GM18499 (cell line): ENCODE data around the gene PLEKHA5.
"Not testable (repeated sequence)": the region's sequence is repeated elsewhere in the genome, so short reads cannot be mapped to it uniquely, and the experiment has no call there.

ENCODE experiments used
- ATAC-seq: cut with Tn5 transposase; IDR thresholded peaks from one replicate; pipeline ENCODE4 v1.9.1; 2021; ENCODE audit warnings: moderate number of reproducible peaks; ENCODE audit not compliant: insufficient read depth, unreplicated experiment

PLEKHA5 gene

GRCh38 chr12:19161216-19161615 is 31.7 kb downstream of the PLEKHA5 start:
- no peak for ATAC-seq

- no peak for ATAC-seq
These were observed 35.9 kb downstream of the PLEKHA5 start for GRCh38 chr12:19165451-19165850.

GRCh38 chr12:19166387-19166786 is 36.9 kb downstream of the PLEKHA5 start:
- ATAC-seq = no peak

DNA sequence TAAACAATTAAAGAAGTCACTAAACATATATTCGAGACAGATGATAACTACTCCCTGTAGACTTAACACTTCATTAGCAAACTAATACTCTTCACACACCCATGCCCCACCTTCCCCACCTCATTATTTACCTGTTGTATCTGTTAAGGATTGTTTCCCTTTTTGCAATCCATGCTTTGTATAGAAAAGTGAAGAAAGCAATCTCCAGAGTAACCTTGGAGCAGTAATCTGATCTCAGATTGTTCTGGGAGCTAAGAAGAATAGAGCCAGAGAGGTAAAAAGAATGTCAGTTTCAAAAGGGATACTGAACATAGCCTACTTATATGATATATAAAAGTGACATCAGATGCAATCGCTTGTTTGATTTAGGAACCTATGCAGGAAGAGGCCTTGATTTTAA is 37.4 kb downstream of the PLEKHA5 start:
- no peak for ATAC-seq

DNA sequence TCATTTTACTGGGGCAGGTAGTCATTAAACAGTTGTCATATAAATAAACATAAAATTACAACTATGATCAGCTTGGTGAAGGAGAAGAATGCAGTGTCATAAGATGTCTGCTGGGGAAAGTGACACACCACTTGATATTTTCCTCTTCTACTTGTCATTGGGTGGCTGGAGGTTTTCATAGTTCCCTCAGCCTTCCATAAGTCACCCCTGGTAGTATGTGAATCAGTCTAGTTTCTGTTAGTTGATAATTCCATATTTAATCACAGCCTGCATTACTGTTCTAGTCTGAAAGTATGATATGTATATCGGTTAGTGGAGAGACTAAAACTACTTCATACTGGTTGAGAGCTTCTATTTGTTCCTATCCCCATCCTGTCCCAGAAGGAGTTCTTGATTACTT is 38.2 kb downstream of the PLEKHA5 start:
- ATAC-seq = no peak

GRCh38 chr12:19168644-19169043 is 39.1 kb downstream of the PLEKHA5 start:
- no peak for ATAC-seq

DNA sequence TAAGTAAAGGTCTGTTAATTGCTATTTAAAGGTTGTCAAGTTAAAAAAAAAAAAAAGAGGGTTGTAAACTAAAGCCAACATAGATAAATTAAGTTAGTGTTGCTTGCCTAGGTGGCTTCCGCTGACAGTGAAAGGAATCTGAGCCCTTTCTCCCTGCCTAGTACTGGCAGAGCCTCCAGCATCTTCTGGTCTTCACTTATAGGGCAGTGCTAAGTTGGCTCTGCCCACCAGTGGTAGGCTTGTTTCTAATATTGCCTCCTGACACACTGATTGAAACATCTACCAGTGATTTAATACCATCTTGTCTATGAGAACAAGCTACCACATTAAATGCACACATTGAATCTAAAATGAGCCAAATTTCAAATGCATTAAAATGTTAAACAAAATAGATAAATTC is 39.7 kb downstream of the PLEKHA5 start:
- no peak for ATAC-seq

DNA sequence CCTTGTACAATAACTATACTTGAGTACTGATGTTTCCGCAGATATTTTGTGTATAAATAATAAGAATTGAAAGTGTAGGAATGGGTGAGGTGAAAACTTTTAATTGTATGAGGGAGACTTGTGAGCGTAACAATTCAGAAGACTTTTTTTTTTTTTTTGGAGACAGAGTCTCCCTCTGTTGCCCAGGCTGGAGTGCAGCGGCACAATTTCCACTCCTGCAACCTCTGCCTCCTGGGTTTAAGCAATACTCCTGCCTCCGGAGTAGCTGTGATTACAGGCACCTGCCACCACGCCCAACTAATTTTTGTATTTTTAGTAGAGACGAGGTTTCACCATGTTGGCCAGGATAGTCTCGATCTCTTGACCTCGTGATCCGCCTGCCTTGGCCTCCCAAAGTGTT is 40.8 kb downstream of the PLEKHA5 start:
- not testable (repeated sequence) for ATAC-seq

DNA sequence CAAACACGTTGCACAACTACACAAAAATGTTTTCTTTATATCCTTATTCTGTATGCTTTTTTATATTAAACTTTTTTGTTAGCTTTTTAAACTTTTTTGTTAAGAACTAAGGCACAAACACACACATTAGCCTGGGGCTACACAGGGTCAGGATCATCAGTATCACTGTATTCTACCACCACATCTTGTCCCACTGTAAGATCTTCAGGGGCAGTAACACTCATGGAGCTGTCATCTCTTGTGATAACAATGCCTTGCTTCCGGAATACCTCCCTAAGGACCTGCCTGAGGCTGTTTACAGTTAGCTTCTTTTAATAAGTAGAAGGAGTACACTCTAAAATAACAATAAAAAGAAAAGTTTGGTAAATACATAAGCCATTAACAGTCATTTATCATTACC is 42.2 kb downstream of the PLEKHA5 start:
- no peak for ATAC-seq

GRCh38 chr12:19177754-19178153 is 48.2 kb downstream of the PLEKHA5 start:
- no peak for ATAC-seq

GRCh38 chr12:19179986-19180385 is 50.5 kb downstream of the PLEKHA5 start:
- ATAC-seq = no peak

GRCh38 chr12:19181666-19182426 is 52.3 kb downstream of the PLEKHA5 start:
- ATAC-seq = no peak

DNA sequence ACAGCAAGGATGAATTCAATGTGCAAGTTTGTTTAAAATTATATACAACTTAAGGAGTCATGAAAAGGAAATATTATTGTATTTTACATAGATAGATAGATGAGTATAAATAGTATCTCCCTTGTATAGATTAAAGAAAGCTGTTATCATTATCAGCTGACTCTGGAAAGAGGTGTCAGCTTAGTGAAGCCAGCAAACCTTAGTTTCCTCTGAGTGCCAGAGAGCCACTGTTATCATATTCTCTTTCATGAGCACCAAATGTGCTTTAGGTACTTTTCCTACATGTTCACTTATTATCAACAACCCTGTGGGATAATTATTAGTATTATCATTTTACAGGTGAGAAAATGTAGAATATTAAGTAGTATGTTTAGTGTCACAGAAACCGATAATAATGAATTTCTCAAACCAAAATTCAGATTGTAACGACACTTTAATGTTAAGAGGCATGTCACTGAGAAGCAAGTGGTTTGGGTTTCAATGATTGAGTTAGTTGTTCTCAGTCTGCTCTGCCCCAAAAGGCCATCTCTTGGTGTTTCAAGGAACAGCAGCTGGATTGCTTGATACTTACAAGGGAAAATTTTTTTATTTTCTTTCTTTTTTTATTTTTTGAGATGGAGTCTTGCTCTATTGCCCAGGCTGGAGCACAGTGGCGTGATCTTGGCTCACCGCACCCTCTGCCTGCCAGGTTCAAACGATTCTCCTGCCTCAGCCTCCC is 53.7 kb downstream of the PLEKHA5 start:
- no peak for ATAC-seq

DNA sequence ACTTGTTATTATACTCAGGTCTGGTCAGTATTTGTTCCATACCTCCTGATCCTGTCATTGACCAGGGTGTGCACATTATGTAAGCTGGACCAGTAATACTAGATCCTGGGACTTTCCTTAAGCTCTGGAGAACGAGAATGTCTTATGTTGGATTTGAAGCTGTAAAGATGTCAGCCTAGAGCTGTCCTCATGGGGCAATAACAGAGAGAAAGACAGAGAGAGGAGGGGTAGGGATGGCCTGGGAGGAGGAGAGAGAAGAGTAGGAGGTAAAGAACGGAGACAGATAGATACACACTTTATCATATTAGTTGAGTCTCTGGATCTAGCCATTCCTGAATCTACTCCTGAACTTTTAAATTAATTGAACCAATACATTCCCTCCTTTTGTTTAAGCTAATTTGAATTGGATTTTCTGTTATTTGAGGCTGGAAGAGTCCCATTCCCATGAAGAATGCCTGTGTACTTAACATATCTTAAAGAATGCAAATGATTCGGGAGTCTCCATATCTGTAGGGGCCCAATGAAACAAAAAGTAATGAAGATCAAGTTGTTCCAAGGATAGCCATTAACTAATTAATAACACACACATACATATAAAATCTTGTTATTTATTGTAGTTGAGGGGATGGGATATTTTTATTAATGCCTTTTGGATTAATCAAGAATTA is 55.9 kb downstream of the PLEKHA5 start:
- no peak for ATAC-seq

- ATAC-seq = no peak
These were observed 57.5 kb downstream of the PLEKHA5 start for GRCh38 chr12:19186722-19187661.

DNA sequence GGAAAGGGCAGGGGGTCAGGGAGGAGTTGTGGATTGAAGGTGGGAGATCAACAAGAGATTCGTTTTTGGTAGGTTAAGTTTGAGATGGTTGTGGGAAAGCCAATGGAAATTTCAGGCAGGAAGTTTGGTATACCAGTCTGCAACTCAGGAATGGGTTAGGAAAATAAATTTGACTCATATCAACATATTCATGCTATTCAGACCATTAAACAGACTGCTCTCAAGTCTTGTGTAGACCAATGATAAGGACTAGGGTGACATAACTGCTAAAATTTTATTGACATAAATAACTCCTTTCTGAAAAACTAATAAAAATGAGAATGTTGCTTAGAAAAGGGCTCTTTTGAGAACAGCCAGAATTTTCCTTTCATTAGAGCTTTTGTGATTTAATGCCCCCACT is 60.0 kb downstream of the PLEKHA5 start:
- no peak for ATAC-seq

DNA sequence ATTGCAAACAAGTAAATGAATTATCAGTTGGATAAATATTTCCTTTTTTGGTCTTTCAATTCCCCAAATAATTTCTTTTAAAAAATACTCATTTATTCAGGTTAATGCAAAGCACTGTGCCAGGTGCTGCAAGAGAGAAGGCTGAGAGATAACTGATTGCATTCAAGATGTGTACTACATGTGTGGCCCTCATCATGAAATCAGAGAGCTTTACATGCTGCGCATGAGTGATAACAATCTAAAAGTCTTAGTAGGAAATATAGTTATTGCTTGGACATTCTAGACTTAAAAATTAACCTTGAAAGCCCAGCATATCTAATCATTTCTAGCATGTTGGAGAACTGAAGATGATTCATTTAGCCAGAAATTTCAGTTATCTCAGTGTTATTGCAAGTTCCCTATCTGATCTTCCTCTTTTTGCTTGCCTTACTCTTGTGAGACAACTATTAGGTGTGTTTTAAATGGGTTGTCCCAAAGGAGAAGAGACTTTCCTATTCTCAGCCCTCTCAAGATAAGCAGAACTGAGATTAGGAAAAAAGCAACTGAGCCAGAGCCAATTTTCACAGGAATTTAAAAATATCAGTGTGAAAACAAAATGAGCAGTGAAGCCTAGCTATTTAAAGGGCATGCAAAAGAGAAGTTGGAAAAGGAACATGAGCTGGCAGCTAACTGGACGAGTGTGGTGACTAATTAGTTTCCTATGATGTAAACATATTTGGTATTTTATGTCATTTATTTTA is 60.9 kb downstream of the PLEKHA5 start:
- ATAC-seq = no peak

- ATAC-seq = no peak
These were observed 61.6 kb downstream of the PLEKHA5 start for GRCh38 chr12:19191089-19191488.

- no peak for ATAC-seq
These were observed 62.0 kb downstream of the PLEKHA5 start for GRCh38 chr12:19191563-19191962.

DNA sequence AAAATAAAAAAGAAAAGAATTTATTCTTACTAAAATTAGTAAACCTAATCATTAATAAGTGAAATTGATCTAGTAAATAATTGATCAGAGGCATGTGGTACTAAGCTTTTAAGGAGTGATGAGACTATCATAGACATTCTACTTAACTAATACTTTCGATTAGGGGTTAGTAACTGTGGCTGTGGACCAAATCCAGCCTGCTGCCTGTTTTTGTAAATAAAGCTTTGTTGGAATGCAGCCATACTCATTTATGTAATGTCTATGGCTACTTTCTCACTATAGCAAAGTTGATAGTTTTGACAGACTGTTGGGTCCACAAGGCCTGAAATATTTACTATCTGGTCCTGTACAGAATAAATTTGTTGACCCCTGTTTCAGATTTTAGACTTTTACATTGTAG is 63.2 kb downstream of the PLEKHA5 start:
- ATAC-seq = no peak
